Measurements from ENCODE around the gene LIN28B. TPM values are rescaled to one million over a fixed set of nuclear protein-coding genes. Genes with fewer than 3 reads are reported as not detected.
"Not testable (repeated sequence)": the region's sequence is repeated elsewhere in the genome, so short reads cannot be mapped to it uniquely, and the experiment has no call there.

The LIN28B gene
- total and polyA plus RNA-seq, 10 donors, result not detected

- TF ChIP-seq POLR2A (IDR thresholded peaks at IDR 0.05) (no peak), POLR2AphosphoS5 (IDR thresholded peaks at IDR 0.05) (no peak)
- TF ChIP-seq, protein P1, sequence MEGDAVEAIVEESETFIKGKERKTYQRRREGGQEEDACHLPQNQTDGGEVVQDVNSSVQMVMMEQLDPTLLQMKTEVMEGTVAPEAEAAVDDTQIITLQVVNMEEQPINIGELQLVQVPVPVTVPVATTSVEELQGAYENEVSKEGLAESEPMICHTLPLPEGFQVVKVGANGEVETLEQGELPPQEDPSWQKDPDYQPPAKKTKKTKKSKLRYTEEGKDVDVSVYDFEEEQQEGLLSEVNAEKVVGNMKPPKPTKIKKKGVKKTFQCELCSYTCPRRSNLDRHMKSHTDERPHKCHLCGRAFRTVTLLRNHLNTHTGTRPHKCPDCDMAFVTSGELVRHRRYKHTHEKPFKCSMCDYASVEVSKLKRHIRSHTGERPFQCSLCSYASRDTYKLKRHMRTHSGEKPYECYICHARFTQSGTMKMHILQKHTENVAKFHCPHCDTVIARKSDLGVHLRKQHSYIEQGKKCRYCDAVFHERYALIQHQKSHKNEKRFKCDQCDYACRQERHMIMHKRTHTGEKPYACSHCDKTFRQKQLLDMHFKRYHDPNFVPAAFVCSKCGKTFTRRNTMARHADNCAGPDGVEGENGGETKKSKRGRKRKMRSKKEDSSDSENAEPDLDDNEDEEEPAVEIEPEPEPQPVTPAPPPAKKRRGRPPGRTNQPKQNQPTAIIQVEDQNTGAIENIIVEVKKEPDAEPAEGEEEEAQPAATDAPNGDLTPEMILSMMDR (IDR thresholded peaks at IDR 0.05 in 8 of 11, conservative IDR thresholded peaks at IDR 0.05 in 3 of 11), result no peak
- intact Hi-C loops (cut with DNase I; ENCODE audit: low total_unique reads), result no loop called here
- WGBS, 5 donors, result 89 to 97% (median 92%) methylated on average over 1 of the region's 1 CpG
Observed at GRCh38 chr6:105069821-105070445, 113.0 kb downstream of the LIN28B start.

DNA sequence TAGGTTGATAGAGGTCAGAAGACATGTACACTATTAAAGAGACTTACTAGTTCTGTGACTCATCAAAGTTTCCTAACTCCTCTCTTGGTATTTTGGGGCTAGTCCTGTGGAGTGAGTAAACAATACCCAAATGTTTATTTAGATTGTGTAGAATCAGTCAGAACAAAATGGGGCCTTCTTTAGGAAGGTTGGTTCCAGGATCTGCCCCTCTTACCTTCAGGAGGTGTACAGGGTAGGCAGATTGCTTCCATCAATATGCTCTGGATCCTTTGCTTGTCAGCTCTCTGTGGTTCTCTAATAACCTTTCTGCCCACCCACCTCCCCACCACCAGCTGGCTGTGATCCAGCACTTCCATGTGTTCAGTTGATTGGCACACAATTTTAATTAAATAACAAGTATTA, 115.9 kb downstream of the LIN28B start:
- H3K4me3 ChIP-seq, result no peak overlapping the region
- H3K27ac ChIP-seq, result no peak overlapping the region
- H3K36me3 ChIP-seq, result no peaks in the 10 kb centered on the region
- DNase-seq, result no peak
- no peaks in the 10 kb centered on the region for H3K9me3 ChIP-seq
- H3K27me3 ChIP-seq (replicated peaks in 1 of 7), result peaks cover 0 to 11% (median 0%) of the 10 kb centered on the region in 7 donors
- H3K4me1 ChIP-seq, result no peaks in the 10 kb centered on the region
- TF ChIP-seq, protein P1 (IDR thresholded peaks at IDR 0.05 in 8 of 11, conservative IDR thresholded peaks at IDR 0.05 in 3 of 11), result no peak
- no peak for TF ChIP-seq POLR2A (IDR thresholded peaks at IDR 0.05)
- no peak for TF ChIP-seq POLR2AphosphoS5 (IDR thresholded peaks at IDR 0.05)
- intact Hi-C loops (cut with DNase I; ENCODE audit: low total_unique reads), result no loop called here

More at GRCh38 chr6:105069821-105070445, 113.0 kb downstream of the LIN28B start:
- Histone ChIP-seq H3K4me3 (no peak overlapping the region), H3K27ac (no peak overlapping the region), H3K4me1 (no peaks in the 10 kb centered on the region), H3K36me3 (no peaks in the 10 kb centered on the region), H3K9me3 (no peaks in the 10 kb centered on the region), H3K27me3 (replicated peaks in 1 of 7) (peaks cover 0 to 27% (median 0%) of the 10 kb centered on the region in 7 donors)
- DNase-seq, result no peak

GRCh38 chr6:105075210-105075609, 118.3 kb downstream of the LIN28B start:
- peaks cover 0 to 16% (median 0%) of the 10 kb centered on the region in 7 donors for H3K27me3 ChIP-seq (replicated peaks in 1 of 7)
- DNase-seq, result no peak
- no peaks in the 10 kb centered on the region for H3K4me1 ChIP-seq
- no peaks in the 10 kb centered on the region for H3K36me3 ChIP-seq
- TF ChIP-seq, protein P1 (IDR thresholded peaks at IDR 0.05 in 8 of 11, conservative IDR thresholded peaks at IDR 0.05 in 3 of 11), result no peak
- TF ChIP-seq POLR2AphosphoS5 (IDR thresholded peaks at IDR 0.05), result no peak
- TF ChIP-seq POLR2A (IDR thresholded peaks at IDR 0.05), result no peak
- H3K27ac ChIP-seq, result no peak overlapping the region
- no peak overlapping the region for H3K4me3 ChIP-seq
- H3K9me3 ChIP-seq, result no peaks in the 10 kb centered on the region
- intact Hi-C loops (cut with DNase I; ENCODE audit: low total_unique reads), result no loop called here

GRCh38 chr6:105076418-105076817, 119.5 kb downstream of the LIN28B start:
- H3K4me3 ChIP-seq; H3K27me3 ChIP-seq (replicated peaks in 1 of 7); H3K4me1 ChIP-seq; DNase-seq; H3K36me3 ChIP-seq; H3K27ac ChIP-seq; intact Hi-C loops (cut with DNase I; ENCODE audit: low total_unique reads); H3K9me3 ChIP-seq: not testable (repeated sequence)
- 84 to 96% (median 87%) methylated on average over 8 of the region's 8 CpGs for WGBS, 5 donors

Data from spleen (tissue), 11 donors.